HG03135 (cell line): Measurements from ENCODE around the gene GSTM4.

Experiments used
- ATAC-seq: cut with Tn5 transposase; IDR thresholded peaks from one replicate; pipeline ENCODE4 v1.9.1; 2021; ENCODE audit warnings: mild to moderate bottlenecking, moderate library complexity; ENCODE audit not compliant: unreplicated experiment

The GSTM4 gene

GRCh38 chr1:109624201-109625010 lies 31.5 kb upstream of the GSTM4 start:
- no peak for ATAC-seq

DNA sequence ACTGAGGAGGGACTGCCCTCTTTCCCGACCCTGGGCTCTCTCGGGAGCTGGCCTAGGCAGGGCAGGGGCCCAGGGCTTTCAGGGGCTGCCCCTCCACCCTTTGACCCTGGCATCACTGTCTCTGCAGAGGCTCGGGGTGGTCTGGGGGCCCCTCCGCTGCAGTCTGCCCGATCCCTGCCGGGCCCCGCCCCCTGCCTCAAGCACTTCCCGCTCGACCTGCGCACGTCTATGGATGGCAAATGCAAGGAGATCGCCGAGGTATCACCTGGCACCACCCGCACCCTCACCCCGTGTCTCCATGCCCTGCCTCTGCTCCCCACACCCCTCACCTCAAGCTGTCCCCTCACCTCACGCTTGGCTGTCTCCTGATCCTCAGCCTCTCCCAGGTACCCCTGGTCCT lies 30.7 kb upstream of the GSTM4 start:
- no peak for ATAC-seq

DNA sequence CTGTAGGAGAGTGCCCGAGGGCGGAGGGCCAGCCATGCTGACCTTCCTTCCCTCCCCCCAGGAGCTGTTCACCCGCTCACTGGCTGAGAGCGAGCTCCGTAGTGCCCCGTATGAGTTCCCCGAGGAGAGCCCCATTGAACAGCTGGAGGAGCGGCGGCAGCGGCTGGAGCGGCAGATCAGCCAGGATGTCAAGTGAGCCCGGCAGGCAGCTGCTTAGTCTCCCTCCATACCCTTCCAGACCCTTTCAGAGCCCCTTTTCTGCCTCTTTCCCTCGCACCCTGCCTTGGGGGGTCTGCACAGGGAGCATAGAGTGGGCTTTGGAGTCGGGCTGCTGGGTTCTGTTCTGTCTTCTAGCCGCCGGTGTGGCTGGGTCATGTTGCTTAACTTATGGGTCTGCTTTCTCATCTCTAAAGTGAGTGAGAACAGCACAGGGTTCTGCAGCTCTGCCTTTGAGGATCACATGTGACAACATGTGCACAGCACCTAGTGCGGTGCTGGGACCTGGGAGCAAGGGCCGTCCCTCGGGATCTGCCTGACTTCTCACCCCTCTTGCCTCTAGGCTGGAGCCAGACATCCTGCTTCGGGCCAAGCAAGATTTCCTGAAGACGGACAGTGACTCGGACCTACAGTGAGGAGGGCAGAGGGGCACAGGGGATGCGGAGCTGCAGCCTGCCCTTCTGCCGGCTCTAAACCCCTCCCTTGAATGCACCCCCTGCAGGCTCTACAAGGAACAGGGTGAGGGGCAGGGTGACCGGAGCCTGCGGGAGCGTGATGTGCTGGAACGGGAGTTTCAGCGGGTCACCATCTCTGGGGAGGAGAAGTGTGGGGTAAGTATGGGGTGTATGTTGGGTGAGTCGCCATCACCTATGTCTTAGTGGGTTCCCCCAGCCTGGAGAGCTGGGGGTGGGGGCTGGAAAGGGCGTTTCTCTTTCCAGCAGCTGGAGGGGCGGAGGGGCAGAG lies 30.0 kb upstream of the GSTM4 start:
- no peak for ATAC-seq

DNA sequence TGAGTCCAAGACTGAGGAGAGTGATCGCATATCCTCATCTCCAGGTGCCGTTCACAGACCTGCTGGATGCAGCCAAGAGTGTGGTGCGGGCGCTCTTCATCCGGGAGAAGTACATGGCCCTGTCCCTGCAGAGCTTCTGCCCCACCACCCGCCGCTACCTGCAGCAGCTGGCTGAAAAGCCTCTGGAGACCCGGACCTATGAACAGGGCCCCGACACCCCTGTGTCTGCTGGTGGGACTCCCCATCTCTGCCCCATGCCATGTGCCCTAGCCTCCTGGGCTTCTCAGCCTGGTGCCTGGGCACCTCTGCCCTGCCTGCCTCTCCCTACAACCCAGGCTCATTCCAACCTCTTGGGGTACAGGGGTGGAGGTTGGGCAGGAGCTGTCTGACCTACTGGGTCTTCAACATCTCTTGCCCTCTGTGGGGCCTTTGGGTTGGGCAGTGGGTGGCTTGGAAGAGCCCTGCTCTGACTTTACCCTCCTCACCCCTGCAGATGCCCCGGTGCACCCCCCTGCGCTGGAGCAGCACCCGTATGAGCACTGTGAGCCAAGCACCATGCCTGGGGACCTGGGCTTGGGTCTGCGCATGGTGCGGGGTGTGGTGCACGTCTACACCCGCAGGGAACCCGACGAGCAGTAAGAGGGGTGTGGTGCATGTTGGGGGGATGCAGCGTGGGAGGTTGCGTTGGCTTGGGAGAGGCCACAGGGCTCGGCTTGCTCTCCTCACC lies 29.1 kb upstream of the GSTM4 start:
- no peak for ATAC-seq

- no peak for ATAC-seq
Measured at GRCh38 chr1:109627692-109628399, 28.1 kb upstream of the GSTM4 start.

- no peak for ATAC-seq
Measured at GRCh38 chr1:109628540-109629321, 27.2 kb upstream of the GSTM4 start.

DNA sequence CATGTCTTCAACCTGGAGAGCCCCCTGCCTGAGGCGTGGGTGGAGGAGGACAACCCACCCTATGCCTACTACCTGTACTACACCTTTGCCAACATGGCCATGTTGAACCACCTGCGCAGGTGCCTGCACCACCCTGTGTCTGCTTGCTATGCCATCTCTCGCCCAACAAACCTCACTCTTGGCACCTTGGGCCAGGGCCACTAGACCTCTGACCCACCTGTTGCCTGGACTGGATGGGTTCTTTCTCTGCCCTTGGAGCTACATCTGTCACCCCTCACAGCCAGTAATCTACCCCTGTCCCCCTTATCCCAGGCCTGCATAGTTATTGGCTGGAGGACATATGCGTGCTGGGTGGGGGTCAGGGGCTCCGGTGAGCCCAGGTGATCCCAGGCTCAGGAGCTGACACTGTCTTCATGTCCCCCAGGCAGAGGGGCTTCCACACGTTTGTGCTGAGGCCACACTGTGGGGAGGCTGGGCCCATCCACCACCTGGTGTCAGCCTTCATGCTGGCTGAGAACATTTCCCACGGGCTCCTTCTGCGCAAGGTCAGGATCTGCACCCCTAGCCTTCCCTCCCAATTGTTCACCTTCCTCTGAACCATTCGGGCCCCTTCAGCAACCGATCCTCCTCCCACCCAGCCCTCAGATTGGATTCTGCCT lies 26.4 kb upstream of the GSTM4 start:
- no peak for ATAC-seq

- ATAC-seq, result no peak
Measured at GRCh38 chr1:109630081-109630897, 25.6 kb upstream of the GSTM4 start.

DNA sequence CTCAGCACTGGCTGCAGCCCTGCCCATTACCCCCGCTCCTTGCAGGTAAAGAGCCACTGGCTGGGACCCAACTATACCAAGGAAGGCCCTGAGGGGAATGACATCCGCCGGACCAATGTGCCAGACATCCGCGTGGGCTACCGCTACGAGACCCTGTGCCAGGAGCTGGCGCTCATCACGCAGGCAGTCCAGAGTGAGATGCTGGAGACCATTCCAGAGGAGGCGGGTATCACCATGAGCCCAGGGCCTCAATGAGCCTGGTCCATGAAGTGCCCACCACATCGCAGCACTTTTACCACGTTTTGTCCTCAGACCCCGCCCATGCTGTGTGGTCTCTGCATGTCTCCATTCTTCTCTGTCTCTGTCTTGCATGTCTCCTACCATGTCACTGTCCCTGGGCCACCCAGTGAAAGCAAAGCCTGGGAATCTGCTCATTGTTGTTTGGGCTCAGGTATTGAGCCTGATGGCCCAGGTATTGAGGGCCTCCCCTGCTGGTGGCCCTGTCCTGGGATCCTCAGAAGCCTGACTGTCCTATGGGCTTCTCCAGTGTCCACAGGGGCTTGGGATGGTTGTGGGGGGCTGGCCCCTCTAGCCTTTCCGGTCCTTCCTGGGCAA lies 24.9 kb upstream of the GSTM4 start:
- ATAC-seq, result no peak

DNA sequence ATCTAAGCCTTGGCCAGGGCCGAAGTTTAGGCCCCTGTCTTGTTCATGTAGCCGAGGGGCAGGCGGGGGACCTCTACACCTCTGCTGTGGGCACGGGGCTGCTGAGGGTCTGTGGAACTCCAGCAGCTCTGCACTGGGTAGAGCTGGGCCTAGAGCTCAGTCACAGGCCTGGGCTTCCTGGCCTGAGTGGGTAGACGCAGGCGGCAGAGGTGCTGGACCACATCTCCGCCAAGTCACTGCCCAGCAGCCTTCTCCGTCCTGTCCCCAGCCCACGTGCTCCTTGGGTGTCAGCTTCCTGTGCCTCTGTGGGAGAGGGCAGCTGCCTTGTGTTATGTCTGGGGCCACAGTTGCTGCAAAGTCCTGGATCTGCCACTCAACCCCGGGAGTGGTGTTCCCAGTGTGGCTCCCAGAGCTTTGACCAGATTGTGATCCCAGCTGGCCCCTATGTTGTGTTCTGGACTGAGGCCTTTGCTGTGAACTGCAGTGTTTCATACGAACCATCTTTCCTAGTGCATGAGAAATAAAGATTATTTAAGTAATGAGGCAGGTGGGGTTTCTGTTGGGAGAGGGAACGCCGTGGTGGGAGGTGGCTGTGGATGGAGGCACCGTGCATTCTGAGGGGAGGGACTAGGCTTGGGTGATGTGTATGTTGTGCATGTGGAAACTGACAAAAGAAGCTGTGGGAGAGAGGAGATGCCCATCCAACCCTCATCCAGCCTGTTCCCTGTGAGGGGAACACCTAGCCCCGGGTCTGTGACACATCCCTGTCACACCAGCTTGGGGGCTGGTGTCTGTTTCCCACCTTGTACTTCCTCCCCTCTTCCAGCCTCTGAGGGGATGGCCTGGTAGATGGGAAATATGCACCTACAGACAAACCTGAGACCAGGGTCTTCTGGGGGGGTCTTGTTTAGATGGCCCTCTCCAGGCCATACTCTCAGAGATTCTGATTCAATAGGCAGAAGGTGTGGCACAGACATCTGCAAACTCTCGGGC lies 24.1 kb upstream of the GSTM4 start:
- ATAC-seq, result no peak

- no peak for ATAC-seq
Measured at GRCh38 chr1:109632671-109633346, 23.1 kb upstream of the GSTM4 start.

GRCh38 chr1:109634292-109634691 lies 21.6 kb upstream of the GSTM4 start:
- ATAC-seq, result no peak

GRCh38 chr1:109634771-109635750 lies 20.8 kb upstream of the GSTM4 start:
- no peak for ATAC-seq

DNA sequence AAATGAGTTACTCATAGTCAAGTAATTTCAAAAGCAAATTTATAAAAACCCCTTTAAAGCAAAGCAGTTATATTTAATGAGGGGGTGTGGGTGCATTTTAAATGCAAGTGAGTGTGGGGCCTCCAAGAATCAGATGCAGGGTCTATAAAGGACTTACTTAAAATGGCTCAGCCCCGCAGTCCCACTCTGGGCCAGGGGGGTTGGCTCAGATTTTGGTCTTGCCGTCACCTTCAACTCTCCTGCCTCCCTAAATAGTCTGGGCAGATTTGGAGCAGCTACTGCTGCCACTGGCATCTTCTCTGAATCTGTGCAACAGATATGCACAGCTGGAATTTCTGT lies 20.1 kb upstream of the GSTM4 start:
- ATAC-seq, result no peak
